ENCODE results near the gene TECPR2. TPM values are rescaled to one million over a fixed set of nuclear protein-coding genes. Genes with fewer than 3 reads are reported as not detected.

The TECPR2 gene
- total RNA-seq, 2 donors from 2014 or later: 8.4 to 16.6 TPM

DNA sequence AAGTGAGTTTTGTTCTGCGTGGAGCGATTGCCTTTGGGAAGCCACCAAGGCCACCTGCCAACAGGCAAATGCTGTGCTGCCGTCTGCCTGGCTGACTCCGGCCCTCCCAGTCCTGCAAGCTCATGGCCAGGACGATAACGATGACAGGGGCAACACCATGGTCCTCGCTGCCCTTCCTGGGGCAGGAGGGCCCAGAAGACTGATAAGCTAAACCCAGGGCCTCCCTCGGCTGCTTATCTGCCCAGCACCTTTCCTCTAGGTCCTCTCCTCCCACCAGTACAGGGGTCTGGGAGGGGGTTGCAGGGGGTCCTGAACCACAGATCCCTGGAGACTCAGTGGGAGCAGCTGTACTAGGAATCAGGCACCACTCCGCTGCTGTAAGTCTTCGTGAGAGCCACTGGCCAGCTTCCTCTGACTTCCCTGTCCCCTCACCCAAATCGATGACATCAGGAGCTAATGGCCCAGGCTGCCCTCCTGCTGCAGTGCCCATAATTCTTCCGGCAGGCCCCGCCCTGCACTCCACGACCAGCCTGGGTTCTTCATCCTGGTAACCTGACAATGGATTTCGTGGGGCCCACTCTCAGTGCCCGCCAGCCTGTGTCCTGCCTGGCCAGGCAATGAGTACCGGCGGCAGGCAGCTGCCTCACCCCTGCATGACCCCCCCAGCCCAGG, 141.7 kb downstream of the TECPR2 start:
- Mint-ChIP-seq H3K4me1 (peaks cover 11% of the 10 kb centered on the region), H3K27ac (no peak overlapping the region), H3K36me3 (ENCODE audit: low read depth) (no peaks in the 10 kb centered on the region), H3K4me3 (no peak overlapping the region), H3K27me3 (no peaks in the 10 kb centered on the region)
- H3K9me3 ChIP-seq (ENCODE audit: control insufficient read depth, low read length, poor library complexity, severe bottlenecking): no peaks in the 10 kb centered on the region
- ATAC-seq (no peak), DNase-seq (no peak)

DNA sequence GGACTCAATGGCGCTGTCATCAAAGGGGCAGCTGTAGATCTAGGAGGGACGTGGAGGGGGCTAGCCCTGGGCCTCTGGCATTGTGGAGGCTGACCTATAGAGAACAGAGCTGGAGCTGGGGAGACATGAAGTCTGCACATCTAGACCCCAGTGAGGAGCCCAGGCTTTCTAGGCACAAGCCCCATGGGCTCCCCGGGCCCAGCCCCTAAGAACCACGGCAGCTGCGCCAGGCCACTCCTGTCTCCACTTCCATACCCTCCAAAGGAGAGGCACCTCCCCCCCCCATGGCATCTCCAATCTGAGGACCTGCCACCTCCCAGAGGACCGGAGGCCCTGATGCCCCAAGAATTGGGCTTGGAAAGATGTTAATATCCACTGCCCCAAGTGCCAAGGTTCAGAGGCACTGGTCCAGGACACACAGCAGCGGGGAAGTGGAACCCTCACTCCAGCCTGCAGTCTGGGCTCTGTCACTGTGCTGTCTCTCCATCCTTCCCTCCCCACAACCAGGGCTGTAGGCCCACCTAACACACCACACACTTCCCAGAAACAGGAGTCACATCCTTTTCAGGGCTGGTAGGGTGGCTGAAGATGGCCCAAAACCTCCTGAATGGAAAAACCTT, 142.4 kb downstream of the TECPR2 start:
- no peak overlapping the region for H3K27ac Mint-ChIP-seq
- H3K4me3 Mint-ChIP-seq: no peak overlapping the region
- H3K36me3 Mint-ChIP-seq (ENCODE audit: low read depth): no peaks in the 10 kb centered on the region
- H3K27me3 Mint-ChIP-seq: no peaks in the 10 kb centered on the region
- DNase-seq (no peak), ATAC-seq (no peak)
- H3K4me1 Mint-ChIP-seq: peaks cover 10% of the 10 kb centered on the region
- no peaks in the 10 kb centered on the region for H3K9me3 ChIP-seq (ENCODE audit: control insufficient read depth, low read length, poor library complexity, severe bottlenecking)

DNA sequence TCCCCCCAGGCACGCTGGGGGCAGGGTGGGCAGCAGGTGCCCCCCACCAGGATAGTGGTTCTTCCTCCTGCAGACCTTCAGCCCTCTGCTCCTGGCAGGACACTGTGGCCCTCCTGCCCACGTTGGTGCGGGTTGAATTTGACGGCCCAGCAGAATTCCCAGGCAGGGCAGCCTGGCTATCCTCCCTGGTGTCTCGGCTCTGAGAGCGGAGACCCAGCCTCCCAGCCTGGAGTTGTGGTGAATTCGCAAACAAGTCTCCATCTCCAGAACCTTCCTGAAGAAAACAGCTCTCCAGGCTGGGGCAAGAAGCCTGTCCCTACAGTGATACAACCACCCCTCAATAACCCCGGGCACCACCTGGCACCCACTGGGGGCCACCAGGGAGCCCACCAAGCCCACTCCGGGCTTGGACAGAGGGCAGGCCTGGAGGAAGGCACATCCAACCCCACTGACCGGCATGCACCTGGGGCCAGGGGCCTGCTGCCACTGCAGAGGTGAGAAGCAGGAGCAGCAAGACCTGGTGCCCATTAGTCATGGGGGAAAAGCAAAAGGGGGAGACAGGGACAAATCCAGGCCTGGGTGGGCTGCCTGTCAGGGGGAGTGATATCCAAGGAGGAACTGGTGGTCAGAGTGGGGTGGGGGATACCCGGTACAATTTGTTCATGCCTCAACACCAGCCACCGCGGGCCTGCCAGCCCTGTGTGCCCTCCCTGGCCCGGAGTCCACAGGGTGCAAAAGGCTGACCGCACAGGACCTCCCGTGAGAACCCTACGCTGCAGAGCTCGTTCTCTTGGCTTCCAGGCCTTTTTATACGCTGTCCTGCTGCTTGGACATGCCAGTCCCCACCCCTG, 143.3 kb downstream of the TECPR2 start:
- Mint-ChIP-seq H3K4me1 (peaks cover 9% of the 10 kb centered on the region), H3K4me3 (no peak overlapping the region), H3K27me3 (no peaks in the 10 kb centered on the region), H3K36me3 (ENCODE audit: low read depth) (no peaks in the 10 kb centered on the region), H3K27ac (peak overlapping the region; percentile 47)
- ATAC-seq (no peak), DNase-seq (no peak)
- H3K9me3 ChIP-seq (ENCODE audit: control insufficient read depth, low read length, poor library complexity, severe bottlenecking): no peaks in the 10 kb centered on the region

DNA sequence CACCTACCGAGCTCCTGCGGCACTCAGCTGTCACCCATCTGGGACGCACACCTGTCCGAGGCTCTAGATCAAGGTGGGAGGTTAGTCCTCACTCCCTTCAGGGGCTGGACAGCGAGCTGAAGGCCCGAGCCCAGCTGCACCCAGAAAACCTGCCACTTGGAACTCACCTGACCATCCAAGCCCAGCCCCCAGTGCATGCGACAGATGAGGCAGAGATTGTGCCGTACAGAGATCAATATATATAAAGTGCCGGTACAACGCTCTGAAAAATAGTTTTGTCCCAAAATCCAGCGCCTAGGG, 143.8 kb downstream of the TECPR2 start:
- Mint-ChIP-seq H3K27me3 (no peaks in the 10 kb centered on the region), H3K36me3 (ENCODE audit: low read depth) (no peaks in the 10 kb centered on the region), H3K4me1 (peaks cover 9% of the 10 kb centered on the region), H3K27ac (no peak overlapping the region), H3K4me3 (no peak overlapping the region)
- ATAC-seq (no peak), DNase-seq (no peak)
- no peaks in the 10 kb centered on the region for H3K9me3 ChIP-seq (ENCODE audit: control insufficient read depth, low read length, poor library complexity, severe bottlenecking)

DNA sequence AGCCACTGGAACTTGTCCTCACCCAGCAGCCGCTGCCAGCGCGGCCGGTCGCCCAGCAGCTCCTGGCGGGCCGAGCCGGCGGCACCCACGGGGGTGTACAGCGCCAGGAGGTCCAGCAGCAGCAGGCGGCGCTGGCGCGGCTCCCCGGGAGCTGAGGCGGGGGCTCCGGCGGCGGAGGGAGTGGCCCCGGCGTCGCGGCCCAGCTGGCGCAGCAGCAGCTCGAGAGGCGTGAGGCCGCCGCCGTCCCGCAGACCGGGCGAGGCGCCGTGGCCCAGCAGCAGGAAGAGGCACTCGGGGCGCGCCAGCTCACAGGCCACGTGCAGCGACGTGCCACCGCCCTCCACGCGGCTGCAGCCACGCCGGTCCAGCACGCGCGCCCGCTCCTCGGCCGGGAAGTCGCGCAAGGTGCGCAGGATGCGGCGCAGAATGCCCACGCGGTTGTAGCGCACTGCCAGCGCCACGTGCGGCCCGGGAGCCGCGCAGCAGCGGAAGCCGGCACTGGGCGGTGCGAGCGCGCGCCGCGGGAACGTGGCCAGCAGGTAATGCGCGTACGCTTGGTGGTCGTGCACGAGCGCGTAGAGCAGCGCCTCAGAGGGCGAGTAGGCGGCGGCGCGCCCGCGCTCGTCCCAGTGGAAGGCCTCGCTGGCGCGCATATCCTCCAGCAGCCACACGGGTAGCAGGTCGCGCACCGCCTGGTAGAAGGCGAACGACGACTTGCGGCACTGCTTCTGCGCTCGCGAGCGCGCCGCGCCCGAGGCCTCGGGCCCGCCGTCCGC, 144.5 kb downstream of the TECPR2 start:
- no peak for ATAC-seq
- no peaks in the 10 kb centered on the region for H3K27me3 Mint-ChIP-seq
- H3K27ac Mint-ChIP-seq: no peak overlapping the region
- H3K4me1 Mint-ChIP-seq: peaks cover 9% of the 10 kb centered on the region
- DNase-seq: no peak
- no peaks in the 10 kb centered on the region for H3K9me3 ChIP-seq (ENCODE audit: control insufficient read depth, low read length, poor library complexity, severe bottlenecking)
- H3K36me3 Mint-ChIP-seq (ENCODE audit: low read depth): no peaks in the 10 kb centered on the region
- H3K4me3 Mint-ChIP-seq: no peak overlapping the region

DNA sequence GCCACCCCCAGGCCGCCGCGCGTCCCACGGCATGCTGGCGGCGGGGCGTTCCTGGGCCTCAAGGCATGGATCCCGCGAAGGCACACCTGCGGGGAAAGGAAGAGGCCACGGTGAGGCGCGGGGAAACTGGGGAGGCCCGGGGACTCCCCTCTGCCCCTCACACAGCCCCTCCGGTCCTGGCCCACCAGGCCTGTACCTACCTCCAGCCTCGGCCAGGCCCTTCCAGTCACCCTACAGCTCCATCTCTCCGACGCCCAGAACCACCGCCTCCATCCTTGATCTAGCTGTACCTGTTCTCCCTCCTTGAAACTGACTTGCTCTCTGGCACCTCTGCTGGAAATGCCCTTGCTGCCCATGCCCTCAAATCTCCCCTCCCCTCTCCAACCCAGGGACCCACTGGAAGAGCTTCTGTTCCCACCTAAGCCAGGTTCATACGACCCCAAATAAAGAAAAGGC, 145.1 kb downstream of the TECPR2 start:
- H3K4me3 Mint-ChIP-seq: peak overlapping the region; percentile 19
- no peaks in the 10 kb centered on the region for H3K27me3 Mint-ChIP-seq
- H3K4me1 Mint-ChIP-seq: peaks cover 9% of the 10 kb centered on the region
- H3K27ac Mint-ChIP-seq: no peak overlapping the region
- no peak for DNase-seq
- no peaks in the 10 kb centered on the region for H3K9me3 ChIP-seq (ENCODE audit: control insufficient read depth, low read length, poor library complexity, severe bottlenecking)
- ATAC-seq: no peak
- no peaks in the 10 kb centered on the region for H3K36me3 Mint-ChIP-seq (ENCODE audit: low read depth)

DNA sequence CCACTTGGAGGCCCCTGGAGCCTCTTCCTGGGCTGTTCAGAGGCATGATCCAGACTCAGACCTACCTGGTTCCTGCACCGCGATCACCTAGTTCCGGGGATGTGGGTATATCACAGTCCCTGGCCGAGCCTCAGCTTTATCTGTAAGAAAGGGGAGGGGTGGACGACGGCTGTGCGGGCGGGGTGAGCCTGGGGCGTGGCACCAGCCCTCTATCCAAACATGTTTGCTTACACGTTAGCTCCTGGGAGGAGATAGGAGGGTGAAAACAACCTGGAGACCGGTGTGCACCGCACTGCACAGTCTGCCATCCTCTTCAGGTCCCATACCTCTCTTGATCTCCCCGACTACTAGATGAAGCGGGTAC, 145.7 kb downstream of the TECPR2 start:
- peaks cover 9% of the 10 kb centered on the region for H3K4me1 Mint-ChIP-seq

DNA sequence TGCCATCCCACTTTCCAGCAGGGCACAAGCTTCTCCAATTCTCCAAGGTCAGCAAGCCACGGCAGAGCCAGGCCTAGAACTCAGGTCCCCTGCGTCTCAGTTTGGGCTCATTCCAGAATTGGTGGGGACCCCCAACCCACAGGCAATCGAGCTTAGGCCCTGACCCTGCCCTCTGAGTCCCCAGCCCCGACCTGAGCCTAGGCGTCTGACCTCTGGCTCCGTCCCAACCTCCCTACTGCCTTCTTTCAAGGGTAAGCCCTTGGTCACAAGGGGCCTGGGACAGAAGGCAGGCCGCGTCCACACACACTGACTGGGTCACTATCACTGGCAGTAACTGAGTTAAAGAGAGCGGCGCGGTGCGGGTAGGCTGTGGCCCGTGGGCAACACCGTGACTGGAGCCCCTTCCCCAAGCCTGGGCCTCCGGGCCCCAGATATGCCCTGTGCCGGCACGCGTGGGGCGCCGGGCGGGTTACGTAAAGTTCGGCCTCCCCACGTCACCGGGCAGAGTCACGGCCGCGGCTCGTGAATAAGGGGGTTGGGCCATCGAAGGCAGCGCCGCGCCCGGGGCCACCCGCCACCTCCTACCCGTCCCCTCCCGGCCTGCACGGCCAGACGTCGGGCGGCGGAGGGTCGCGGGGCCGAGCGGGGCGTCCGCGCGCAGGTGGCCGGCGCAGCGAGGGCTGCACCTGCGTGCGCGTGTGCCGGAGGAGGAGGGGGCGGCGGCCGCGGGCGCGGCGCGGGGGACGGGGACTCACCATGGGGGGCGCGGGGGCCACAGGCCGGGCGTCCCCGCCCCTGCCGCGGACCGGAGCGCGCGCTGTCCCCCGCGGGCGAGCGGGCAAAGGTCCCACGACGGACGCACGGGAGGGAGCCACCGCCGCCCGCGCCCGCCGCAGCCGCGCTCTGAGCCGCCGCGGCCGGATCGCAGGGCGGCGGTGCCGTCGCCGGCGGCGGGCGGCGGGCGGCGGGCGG, 146.3 kb downstream of the TECPR2 start:
- H3K27ac Mint-ChIP-seq: no peak overlapping the region
- ATAC-seq (peak; percentile 33), DNase-seq (peak; percentile 33 to 46 (median 41))

More for the DNA sequence above, 145.7 kb downstream of the TECPR2 start:
- no peaks in the 10 kb centered on the region for H3K27me3 Mint-ChIP-seq
- no peaks in the 10 kb centered on the region for H3K9me3 ChIP-seq (ENCODE audit: control insufficient read depth, low read length, poor library complexity, severe bottlenecking)
- no peak overlapping the region for H3K27ac Mint-ChIP-seq
- DNase-seq (no peak), ATAC-seq (no peak)
- peak overlapping the region; percentile 73 for H3K4me3 Mint-ChIP-seq
- H3K36me3 Mint-ChIP-seq (ENCODE audit: low read depth): no peaks in the 10 kb centered on the region

DNA sequence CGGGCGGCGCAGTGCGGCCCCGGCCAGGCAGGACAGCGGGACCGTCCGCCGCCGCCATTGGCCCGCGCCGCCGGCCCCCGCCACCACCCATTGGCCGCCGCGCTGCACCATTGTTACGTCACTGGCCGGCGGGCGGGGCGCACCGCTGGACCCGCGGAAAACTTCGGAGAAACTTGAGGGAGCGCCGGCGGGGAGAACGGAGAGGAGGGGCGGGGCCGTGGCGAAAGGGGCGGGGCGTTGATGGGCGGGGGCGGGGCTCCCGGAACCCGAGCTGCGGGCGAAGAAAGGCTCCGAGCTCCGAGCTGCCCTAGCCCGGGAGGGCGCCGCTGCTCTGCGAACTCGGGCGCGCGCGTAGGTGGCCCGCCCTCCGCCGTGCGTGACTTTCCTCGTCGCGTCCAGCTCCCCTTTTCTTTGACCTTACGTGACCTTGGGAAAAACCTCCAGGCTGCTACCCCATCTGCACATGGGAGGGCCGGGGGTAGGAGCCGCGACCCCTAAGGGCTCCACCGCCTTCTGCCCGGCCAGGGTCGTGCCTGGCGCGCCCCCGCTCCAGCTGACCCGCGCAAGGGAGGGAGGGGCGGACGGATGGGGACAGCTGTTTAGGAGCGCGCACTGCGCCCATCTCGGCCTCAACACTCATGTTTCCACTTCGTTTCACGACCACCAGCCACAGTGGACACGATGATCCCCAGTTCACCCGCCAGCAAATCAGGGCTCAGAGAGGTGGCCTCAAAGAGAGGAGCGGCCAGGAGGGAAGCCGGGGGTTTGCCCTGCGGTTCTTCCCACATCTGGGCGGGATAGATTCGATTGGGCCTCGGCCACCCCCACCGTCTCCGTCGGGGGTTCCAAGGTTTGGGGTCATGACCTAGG, 147.2 kb downstream of the TECPR2 start, which contains the start of gene ANKRD9:
Gene ANKRD9, minus strand, starts transcription at position 31 of the 870 bp plus-strand sequence. CDS start 1,887 bp downstream, outside the sequence.
- no peak within 1 kb of the TSS for H3K27ac Mint-ChIP-seq
- H3K4me1 Mint-ChIP-seq: peaks cover 7% of the 10 kb centered on the region
- H3K4me3 Mint-ChIP-seq: peak within 1 kb of the TSS; percentile 88
- H3K9me3 ChIP-seq (ENCODE audit: control insufficient read depth, low read length, poor library complexity, severe bottlenecking): no peaks in the 10 kb centered on the region
- no peaks in the 10 kb centered on the region for H3K27me3 Mint-ChIP-seq
- H3K36me3 Mint-ChIP-seq (ENCODE audit: low read depth): no peaks in the 10 kb centered on the region
- ATAC-seq (peak; percentile 84), DNase-seq (peak; percentile 62 to 84 (median 82))

More for the DNA sequence above, 146.3 kb downstream of the TECPR2 start:
- H3K4me1 Mint-ChIP-seq: peaks cover 7% of the 10 kb centered on the region
- H3K4me3 Mint-ChIP-seq: peak overlapping the region; percentile 88
- H3K36me3 Mint-ChIP-seq (ENCODE audit: low read depth): no peaks in the 10 kb centered on the region
- H3K9me3 ChIP-seq (ENCODE audit: control insufficient read depth, low read length, poor library complexity, severe bottlenecking): no peaks in the 10 kb centered on the region
- no peaks in the 10 kb centered on the region for H3K27me3 Mint-ChIP-seq

DNA sequence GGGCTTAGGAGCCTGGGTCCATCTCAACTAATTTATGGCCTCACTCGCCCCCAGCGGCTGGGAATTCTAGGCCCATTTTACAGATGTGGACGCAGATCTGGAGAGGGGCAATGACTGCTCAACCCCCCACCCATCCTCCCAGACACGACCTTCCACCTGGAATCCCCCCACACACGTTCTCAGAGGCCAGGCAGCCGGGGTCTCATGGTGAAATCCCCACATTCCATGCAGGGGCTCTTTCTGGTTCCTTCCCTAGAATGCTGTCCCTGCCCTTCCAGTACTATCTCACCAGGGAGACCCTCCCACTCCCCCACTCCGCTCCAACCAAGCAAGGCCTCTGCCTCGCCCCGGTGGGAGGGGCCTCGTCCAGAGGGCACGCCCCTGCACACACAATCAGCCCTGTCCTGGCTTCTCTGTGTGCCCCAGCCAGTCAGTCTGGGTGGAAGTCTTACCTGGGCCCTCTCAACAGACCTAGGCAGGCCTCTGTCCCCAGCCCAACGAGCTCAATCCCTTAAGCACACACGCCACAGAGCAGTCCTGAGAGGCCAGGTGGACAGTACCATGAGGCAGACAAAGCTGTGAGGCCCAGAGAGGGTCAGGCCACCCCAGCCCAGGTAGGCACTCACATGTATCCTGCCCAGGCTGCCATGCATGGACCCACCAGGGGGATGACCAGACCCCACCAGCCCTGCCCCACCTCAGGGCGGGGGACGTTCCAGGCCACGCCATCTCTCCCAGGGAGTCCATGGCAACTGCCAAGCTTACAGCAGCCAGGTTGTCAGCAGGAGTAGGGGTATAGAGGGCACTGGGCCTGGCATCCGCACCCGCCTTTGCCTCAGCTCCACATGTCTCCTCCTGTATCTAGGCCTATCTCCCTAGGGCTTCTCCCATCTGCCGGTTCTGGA, 148.1 kb downstream of the TECPR2 start:
- DNase-seq (no peak), ATAC-seq (no peak)
- peaks cover 7% of the 10 kb centered on the region for H3K4me1 Mint-ChIP-seq
- H3K36me3 Mint-ChIP-seq (ENCODE audit: low read depth): no peaks in the 10 kb centered on the region
- no peaks in the 10 kb centered on the region for H3K27me3 Mint-ChIP-seq
- H3K27ac Mint-ChIP-seq: no peak overlapping the region
- no peaks in the 10 kb centered on the region for H3K9me3 ChIP-seq (ENCODE audit: control insufficient read depth, low read length, poor library complexity, severe bottlenecking)
- peak overlapping the region; percentile 88 for H3K4me3 Mint-ChIP-seq

DNA sequence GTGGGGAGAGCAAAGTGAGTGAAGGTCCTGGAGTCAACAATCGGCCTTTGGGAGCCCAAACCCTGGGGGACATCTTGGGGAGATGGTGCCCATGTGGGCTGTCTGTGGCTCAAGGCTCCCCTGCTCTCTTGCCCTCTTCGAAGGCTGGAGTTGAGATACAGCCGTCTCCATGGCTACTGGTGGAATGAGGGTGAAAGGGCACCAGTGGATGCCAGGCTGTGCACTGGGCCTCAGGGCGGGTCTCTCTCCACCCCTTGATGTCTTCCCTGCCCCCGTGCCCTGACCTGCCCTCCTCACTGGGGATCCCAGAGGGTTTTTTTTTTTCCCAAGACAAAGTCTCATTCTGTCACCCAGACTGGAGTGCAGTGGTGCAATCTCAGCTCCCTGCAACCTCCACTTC, 148.8 kb downstream of the TECPR2 start:
- Mint-ChIP-seq H3K4me1 (peaks cover 10% of the 10 kb centered on the region), H3K27ac (no peak overlapping the region), H3K27me3 (no peaks in the 10 kb centered on the region), H3K4me3 (peak overlapping the region; percentile 88), H3K36me3 (ENCODE audit: low read depth) (no peaks in the 10 kb centered on the region)
- DNase-seq (no peak), ATAC-seq (no peak)
- H3K9me3 ChIP-seq (ENCODE audit: control insufficient read depth, low read length, poor library complexity, severe bottlenecking): no peaks in the 10 kb centered on the region
